Activated naive CD4-positive, alpha-beta T cell treated with anti-CD3 and anti-CD28 coated beads, Interleukin-2, amount 10 ng/mL, durations not matched to agents 5 hours and 36 hours (primary cell): ENCODE data around the gene RDH16. TPM values are rescaled to one million over a fixed set of nuclear protein-coding genes. Genes with fewer than 3 reads are reported as not detected.

Experiments
- total RNA-seq, 2 experiments: library from RNA; stranded (reverse); gene quantifications; one replicate each; pipeline ENCODE4 v1.2.3, GENCODE V29; 2021

Gene RDH16, protein sequence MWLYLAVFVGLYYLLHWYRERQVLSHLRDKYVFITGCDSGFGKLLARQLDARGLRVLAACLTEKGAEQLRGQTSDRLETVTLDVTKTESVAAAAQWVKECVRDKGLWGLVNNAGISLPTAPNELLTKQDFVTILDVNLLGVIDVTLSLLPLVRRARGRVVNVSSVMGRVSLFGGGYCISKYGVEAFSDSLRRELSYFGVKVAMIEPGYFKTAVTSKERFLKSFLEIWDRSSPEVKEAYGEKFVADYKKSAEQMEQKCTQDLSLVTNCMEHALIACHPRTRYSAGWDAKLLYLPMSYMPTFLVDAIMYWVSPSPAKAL
- under 1 TPM; 0.22 to 0.28 TPM for total RNA-seq

DNA sequence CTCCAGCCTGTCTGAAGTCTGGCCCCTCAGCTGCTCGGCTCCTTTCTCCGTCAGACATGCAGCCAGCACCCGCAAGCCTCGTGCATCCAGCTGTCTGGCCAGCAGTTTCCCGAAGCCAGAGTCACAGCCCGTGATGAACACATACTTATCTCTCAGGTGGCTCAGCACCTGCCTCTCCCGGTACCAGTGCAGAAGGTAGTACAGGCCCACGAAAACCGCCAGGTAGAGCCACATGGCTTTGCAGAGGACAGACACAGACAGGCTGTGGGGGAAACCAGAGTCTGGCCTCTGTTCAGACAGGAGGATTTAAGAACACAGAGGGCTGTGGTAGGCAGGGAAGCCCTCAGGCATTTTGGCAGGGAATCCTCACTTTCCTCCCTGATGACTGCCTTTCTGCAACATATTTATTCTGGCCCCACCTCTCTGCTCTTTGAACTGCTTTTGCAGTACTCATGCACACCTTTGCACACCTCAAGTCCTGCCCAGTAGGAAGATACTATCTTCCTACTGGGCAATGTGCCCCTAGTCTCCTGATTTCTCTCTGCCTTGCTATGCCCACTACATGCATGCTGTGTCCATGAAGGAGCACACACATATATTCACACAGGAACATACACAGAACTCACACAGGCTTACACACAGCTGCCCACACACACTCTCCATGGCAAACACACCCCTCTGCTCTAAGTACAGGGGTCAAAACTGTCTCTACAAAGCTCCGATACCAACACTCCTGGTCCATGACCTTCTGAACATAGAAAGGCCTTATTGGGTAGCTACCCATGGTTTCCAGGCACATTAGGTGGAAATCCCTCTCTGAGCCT is at the start of gene RDH16:
TSS of gene RDH16 (minus strand) at position 380 of the 824 bp plus-strand sequence. CDS start at position 234, 146 bp downstream.

GRCh38 chr12:57005980-57006808 is 48.8 kb upstream of the RDH16 start, which contains the start of gene ZBTB39:
TSS of gene ZBTB39 (minus strand) at chr12:57006546. CDS start at chr12:57004917, 1,629 bp downstream.

GRCh38 chr12:56933826-56934625 is 23.4 kb downstream of the RDH16 start, which contains the start of gene SDR9C7:
TSS of gene SDR9C7 (minus strand) at chr12:56934408. CDS start at chr12:56934261, 147 bp downstream.

Other genes starting within 250 kb of the RDH16 start
- gene NACA, start 232.3 kb downstream of the RDH16 start, total RNA-seq, result 1,000 to 10,000 TPM; 1,172 to 1,198 TPM
- 10 to 100 TPM; 41.1 to 44.6 TPM for gene PRIM1, start 205.3 kb downstream of the RDH16 start, total RNA-seq
- 1 to 10 TPM in 1 of 2 experiments, under 1 TPM in 1; 0.70 to 1.0 TPM for gene HSD17B6, start 194.3 kb downstream of the RDH16 start, total RNA-seq
- gene SDR9C7, start 23.2 kb downstream of the RDH16 start, total RNA-seq, result not detected
- 1 to 10 TPM; 8.6 to 9.1 TPM for gene ZBTB39, start 48.9 kb upstream of the RDH16 start, total RNA-seq
- not detected for gene TAC3, start 58.9 kb upstream of the RDH16 start, total RNA-seq
- 1 to 10 TPM in 1 of 2 experiments, under 1 TPM in 1; 0.43 to 1.2 TPM for gene MYO1A, start 92.5 kb upstream of the RDH16 start, total RNA-seq
- 10 to 100 TPM; 43.9 to 45.3 TPM for gene NEMP1, start 121.2 kb upstream of the RDH16 start, total RNA-seq
- gene NAB2, start 131.5 kb upstream of the RDH16 start, total RNA-seq, result 1 to 10 TPM; 8.6 TPM
- 100 to 1,000 TPM; 256 to 266 TPM for gene STAT6, start 153.8 kb upstream of the RDH16 start, total RNA-seq
- 1 to 10 TPM; 1.3 to 1.6 TPM for gene LRP1, start 170.9 kb upstream of the RDH16 start, total RNA-seq
- gene LRP1-AS, start 190.0 kb upstream of the RDH16 start, total RNA-seq, result not detected